ENCODE results near the gene POMP.

DNA sequence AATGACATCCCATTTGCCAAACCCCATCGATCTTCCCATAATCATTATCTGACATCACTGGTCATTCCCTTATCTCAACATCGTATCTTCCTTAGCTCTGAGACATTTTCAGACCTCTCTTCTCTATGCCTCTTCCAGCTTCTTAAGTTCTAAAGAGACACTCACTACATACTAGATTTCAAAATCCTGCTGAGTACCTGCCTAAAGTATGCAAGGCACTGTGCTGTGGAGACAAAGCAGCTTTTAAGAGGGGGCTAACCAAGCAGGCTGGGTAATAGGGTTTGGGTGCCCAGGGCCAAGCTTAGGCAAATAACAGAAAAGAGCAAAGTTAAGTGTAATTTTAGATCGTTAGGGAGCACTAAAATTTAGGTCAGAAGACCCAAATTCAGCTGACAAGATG lies 3.4 kb upstream of the POMP start:
- TF ChIP-seq, protein P1, sequence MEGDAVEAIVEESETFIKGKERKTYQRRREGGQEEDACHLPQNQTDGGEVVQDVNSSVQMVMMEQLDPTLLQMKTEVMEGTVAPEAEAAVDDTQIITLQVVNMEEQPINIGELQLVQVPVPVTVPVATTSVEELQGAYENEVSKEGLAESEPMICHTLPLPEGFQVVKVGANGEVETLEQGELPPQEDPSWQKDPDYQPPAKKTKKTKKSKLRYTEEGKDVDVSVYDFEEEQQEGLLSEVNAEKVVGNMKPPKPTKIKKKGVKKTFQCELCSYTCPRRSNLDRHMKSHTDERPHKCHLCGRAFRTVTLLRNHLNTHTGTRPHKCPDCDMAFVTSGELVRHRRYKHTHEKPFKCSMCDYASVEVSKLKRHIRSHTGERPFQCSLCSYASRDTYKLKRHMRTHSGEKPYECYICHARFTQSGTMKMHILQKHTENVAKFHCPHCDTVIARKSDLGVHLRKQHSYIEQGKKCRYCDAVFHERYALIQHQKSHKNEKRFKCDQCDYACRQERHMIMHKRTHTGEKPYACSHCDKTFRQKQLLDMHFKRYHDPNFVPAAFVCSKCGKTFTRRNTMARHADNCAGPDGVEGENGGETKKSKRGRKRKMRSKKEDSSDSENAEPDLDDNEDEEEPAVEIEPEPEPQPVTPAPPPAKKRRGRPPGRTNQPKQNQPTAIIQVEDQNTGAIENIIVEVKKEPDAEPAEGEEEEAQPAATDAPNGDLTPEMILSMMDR (IDR thresholded peaks at IDR 0.05): no peak
- TF ChIP-seq, protein P2, sequence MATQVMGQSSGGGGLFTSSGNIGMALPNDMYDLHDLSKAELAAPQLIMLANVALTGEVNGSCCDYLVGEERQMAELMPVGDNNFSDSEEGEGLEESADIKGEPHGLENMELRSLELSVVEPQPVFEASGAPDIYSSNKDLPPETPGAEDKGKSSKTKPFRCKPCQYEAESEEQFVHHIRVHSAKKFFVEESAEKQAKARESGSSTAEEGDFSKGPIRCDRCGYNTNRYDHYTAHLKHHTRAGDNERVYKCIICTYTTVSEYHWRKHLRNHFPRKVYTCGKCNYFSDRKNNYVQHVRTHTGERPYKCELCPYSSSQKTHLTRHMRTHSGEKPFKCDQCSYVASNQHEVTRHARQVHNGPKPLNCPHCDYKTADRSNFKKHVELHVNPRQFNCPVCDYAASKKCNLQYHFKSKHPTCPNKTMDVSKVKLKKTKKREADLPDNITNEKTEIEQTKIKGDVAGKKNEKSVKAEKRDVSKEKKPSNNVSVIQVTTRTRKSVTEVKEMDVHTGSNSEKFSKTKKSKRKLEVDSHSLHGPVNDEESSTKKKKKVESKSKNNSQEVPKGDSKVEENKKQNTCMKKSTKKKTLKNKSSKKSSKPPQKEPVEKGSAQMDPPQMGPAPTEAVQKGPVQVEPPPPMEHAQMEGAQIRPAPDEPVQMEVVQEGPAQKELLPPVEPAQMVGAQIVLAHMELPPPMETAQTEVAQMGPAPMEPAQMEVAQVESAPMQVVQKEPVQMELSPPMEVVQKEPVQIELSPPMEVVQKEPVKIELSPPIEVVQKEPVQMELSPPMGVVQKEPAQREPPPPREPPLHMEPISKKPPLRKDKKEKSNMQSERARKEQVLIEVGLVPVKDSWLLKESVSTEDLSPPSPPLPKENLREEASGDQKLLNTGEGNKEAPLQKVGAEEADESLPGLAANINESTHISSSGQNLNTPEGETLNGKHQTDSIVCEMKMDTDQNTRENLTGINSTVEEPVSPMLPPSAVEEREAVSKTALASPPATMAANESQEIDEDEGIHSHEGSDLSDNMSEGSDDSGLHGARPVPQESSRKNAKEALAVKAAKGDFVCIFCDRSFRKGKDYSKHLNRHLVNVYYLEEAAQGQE (IDR thresholded peaks at IDR 0.05; ENCODE audit: insufficient read depth in 1 of 2, low read depth in 2 of 2, low read length in 1 of 2): no peak
- TF ChIP-seq POLR2AphosphoS5 (IDR thresholded peaks at IDR 0.05; ENCODE audit: low read depth, low read length) (no peak), TCF7L2 (IDR thresholded peaks at IDR 0.05; ENCODE audit: low read depth, low read length) (no peak)

Measured in Panc1 (cell line).